NT2/D1 (cell line): ENCODE data around the gene POU4F1.

Source experiments
- SUZ12 ChIP-seq: IDR thresholded peaks from 2 replicates; pipeline ENCODE4 v1.6.1; 2011; ENCODE audit not compliant: insufficient read length, insufficient read depth; ENCODE audit errors: extremely low read depth
- YY1 ChIP-seq: IDR thresholded peaks from 2 replicates; pipeline ENCODE4 v1.6.1; 2011; ENCODE audit not compliant: insufficient read length, insufficient read depth
- ZNF274 ChIP-seq: IDR thresholded peaks from 2 replicates; pipeline ENCODE4 v1.6.1; 2011; ENCODE audit warnings: mild to moderate bottlenecking, low read depth, low read length

DNA sequence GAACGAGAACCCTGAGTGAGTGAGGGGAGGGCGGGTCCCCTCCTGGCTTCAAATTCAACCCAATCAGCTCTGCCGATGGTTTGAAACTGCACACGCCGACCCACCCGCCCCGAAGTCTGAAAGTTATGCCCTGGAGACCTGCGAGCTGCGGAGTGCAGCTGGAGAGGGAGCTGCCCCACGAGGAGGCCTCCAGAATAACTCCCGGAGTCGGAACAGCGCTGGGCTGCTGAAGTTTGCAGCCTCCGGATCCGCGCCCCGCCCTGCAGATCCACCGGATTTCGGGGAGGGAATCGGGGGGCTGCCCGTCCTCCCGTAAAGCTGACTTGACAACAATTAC lies 7.0 kb downstream of the POU4F1 start:
- TF ChIP-seq ZNF274 = no peak
- TF ChIP-seq YY1 = no peak
- TF ChIP-seq SUZ12 = peak; percentile 60
